Left cardiac atrium (tissue), 4 donors: ENCODE results near the gene ZBTB34. TPM values are rescaled to one million over a fixed set of nuclear protein-coding genes. Genes with fewer than 3 reads are reported as not detected.

ENCODE experiments used
- ATAC-seq, 2 donors: fragments of 200-7000 bp; cut with Tn5 transposase; one replicate each; pipeline ENCODE4 v1.9.1; 2020; ENCODE audit warnings: mild to moderate bottlenecking in 2 of 2, moderate library complexity in 2 of 2
- DNase-seq: peaks from one replicate; pipeline ENCODE4 v3.0.0-alpha.2; 2020
- intact Hi-C, 2 donors: fragments of 100-400 bp; cut with DNase I; formaldehyde crosslinking; loops; one replicate each; pipeline versions ENCODE4 v1.14.1 to v1.15.1; 2022 to 2023
- total RNA-seq, 2 donors: library from RNA; stranded (reverse); fragmentation: NEBNext Ultra II Directional; extraction: Animal tissue kit (Norgen Biotek cat#: 25700); gene quantifications; one replicate each; pipeline ENCODE4 v1.2.1, GENCODE V29; 2021
- donor health status: DM: no; HTN: yes; CAD: no.
- donor health status: DM: no; HTN: yes; CAD: no; lungs with severe emphysema.
- donor health status: DM: yes; HTN: yes; CAD: no.
- donor health status: Dilated cardiomyopathy.

The ZBTB34 gene
- total RNA-seq, 2 donors from 2014 or later = 5.2 to 5.6 TPM

- ATAC-seq = peak in 1 of 2 donors; percentile 36
- intact Hi-C loops = loop anchor here in 1 of 2 donors (10.0 kb wide), 1 partner anchor 45 kb away; the partner anchor contains the start of gene RALGPS1
- DNase-seq = no peak
These were observed 8.9 kb downstream of the ZBTB34 start for GRCh38 chr9:126869368-126869767.

GRCh38 chr9:126872516-126872915 is 12.1 kb downstream of the ZBTB34 start:
- intact Hi-C loops = no loop called here
- ATAC-seq = no peak
- no peak for DNase-seq

GRCh38 chr9:126874546-126875314 is 14.3 kb downstream of the ZBTB34 start:
- intact Hi-C loops = no loop called here
- no peak for ATAC-seq
- DNase-seq = no peak

GRCh38 chr9:126875756-126876510 is 15.5 kb downstream of the ZBTB34 start:
- intact Hi-C loops = no loop called here
- ATAC-seq = no peak

GRCh38 chr9:126876531-126876930 is 16.1 kb downstream of the ZBTB34 start:
- intact Hi-C loops = no loop called here
- ATAC-seq (no peak), DNase-seq (no peak)

More at GRCh38 chr9:126875756-126876510, 15.5 kb downstream of the ZBTB34 start:
- no peak for DNase-seq

GRCh38 chr9:126877418-126877817 is 17.0 kb downstream of the ZBTB34 start:
- intact Hi-C loops = no loop called here
- DNase-seq (no peak), ATAC-seq (no peak)

GRCh38 chr9:126879288-126879687 is 18.8 kb downstream of the ZBTB34 start:
- intact Hi-C loops = no loop called here
- ATAC-seq (no peak), DNase-seq (no peak)

- intact Hi-C loops = no loop called here
- ATAC-seq (no peak), DNase-seq (no peak)
These were observed 19.9 kb downstream of the ZBTB34 start for GRCh38 chr9:126880226-126880946.

- peak; percentile 52 to 88 for ATAC-seq
- DNase-seq = no peak
- intact Hi-C loops = no loop called here
These were observed 20.5 kb downstream of the ZBTB34 start for GRCh38 chr9:126880947-126881332.

- intact Hi-C loops = no loop called here
- no peak for DNase-seq
- no peak for ATAC-seq
These were observed 22.3 kb downstream of the ZBTB34 start for GRCh38 chr9:126882746-126883145.

GRCh38 chr9:126883636-126884035 is 23.2 kb downstream of the ZBTB34 start:
- ATAC-seq (peak in 1 of 2 donors; percentile 45), DNase-seq (no peak)
- intact Hi-C loops = no loop called here

- no peak for DNase-seq
- ATAC-seq = peak in 1 of 2 donors; percentile 19
- intact Hi-C loops = no loop called here
These were observed 24.7 kb downstream of the ZBTB34 start for GRCh38 chr9:126885131-126885641.

GRCh38 chr9:126886034-126886822 is 25.8 kb downstream of the ZBTB34 start:
- intact Hi-C loops = no loop called here

GRCh38 chr9:126886897-126887296 is 26.5 kb downstream of the ZBTB34 start:
- no peak for DNase-seq
- intact Hi-C loops = no loop called here
- ATAC-seq = no peak

More at GRCh38 chr9:126886034-126886822, 25.8 kb downstream of the ZBTB34 start:
- no peak for ATAC-seq
- no peak for DNase-seq

- intact Hi-C loops = no loop called here
- no peak for ATAC-seq
- DNase-seq = no peak
These were observed 31.2 kb downstream of the ZBTB34 start for GRCh38 chr9:126891676-126892075.

- intact Hi-C loops = no loop called here
- ATAC-seq = no peak
- no peak for DNase-seq
These were observed 32.6 kb downstream of the ZBTB34 start for GRCh38 chr9:126893079-126893478.

- ATAC-seq (no peak), DNase-seq (no peak)
- intact Hi-C loops = no loop called here
These were observed 33.7 kb downstream of the ZBTB34 start for GRCh38 chr9:126894052-126894603.

GRCh38 chr9:126902210-126902609 is 41.8 kb downstream of the ZBTB34 start:
- DNase-seq (no peak), ATAC-seq (no peak)
- intact Hi-C loops = no loop called here

- DNase-seq (no peak), ATAC-seq (no peak)
- intact Hi-C loops = no loop called here
These were observed 44.1 kb downstream of the ZBTB34 start for GRCh38 chr9:126904586-126904985.
